ENCODE measurements around the gene KATNAL1. TPM values are rescaled to one million over a fixed set of nuclear protein-coding genes. Genes with fewer than 3 reads are reported as not detected.

The KATNAL1 gene
- total RNA-seq, 4 donors from 2014 or later, result 5.9 to 9.4 (median 7.5) TPM

DNA sequence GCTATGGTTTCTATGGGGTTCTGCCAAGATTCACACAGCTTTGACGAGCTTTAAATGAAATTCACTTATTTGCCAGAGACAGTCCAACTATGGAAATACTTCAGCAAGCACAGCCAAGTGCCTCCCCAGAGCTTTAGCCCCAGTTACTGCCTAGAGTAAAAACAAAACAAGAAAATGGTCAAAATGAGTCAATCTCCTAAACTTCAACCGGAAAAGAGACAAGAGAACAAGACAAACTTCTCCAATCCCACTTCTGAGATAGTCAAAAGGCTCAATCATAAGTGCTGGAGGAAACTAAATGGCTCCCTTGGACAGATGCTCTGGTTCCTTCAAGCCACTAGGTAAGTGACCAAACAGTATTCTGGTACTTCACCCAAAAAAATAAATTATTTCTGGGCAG is 65.8 kb downstream of the KATNAL1 start:
- TF ChIP-seq POLR2AphosphoS5 (IDR thresholded peaks at IDR 0.05), result no peak
- TF ChIP-seq, protein P1, sequence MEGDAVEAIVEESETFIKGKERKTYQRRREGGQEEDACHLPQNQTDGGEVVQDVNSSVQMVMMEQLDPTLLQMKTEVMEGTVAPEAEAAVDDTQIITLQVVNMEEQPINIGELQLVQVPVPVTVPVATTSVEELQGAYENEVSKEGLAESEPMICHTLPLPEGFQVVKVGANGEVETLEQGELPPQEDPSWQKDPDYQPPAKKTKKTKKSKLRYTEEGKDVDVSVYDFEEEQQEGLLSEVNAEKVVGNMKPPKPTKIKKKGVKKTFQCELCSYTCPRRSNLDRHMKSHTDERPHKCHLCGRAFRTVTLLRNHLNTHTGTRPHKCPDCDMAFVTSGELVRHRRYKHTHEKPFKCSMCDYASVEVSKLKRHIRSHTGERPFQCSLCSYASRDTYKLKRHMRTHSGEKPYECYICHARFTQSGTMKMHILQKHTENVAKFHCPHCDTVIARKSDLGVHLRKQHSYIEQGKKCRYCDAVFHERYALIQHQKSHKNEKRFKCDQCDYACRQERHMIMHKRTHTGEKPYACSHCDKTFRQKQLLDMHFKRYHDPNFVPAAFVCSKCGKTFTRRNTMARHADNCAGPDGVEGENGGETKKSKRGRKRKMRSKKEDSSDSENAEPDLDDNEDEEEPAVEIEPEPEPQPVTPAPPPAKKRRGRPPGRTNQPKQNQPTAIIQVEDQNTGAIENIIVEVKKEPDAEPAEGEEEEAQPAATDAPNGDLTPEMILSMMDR (IDR thresholded peaks at IDR 0.05), result no peak
- Histone ChIP-seq H3K27ac (no peak overlapping the region), H3K4me1 (no peaks in the 10 kb centered on the region), H3K4me3 (no peak overlapping the region), H3K36me3 (no peaks in the 10 kb centered on the region), H3K27me3 (no peaks in the 10 kb centered on the region), H3K9me3 (no peaks in the 10 kb centered on the region)
- DNase-seq (ENCODE audit: low spot score in 2 of 2), result no peak
- 57% methylated on average over 2 of the region's 2 CpGs for WGBS

DNA sequence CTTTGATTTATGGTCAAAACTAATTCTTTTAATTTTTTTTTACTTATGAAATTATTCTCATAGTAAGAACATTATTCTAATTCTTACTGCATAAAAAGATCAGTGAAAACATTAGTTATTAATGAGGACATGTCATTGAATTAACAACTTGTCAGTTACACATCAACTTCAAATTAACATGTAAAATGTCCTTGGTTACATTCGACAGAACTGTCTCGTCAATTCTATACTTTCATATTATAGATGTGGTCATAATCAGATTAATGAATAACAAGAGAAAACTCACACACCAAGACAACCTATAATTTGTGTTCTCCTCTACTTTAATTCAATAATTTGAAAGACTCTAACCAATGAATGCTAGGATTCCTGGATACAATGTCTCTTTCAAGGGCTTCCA is 66.7 kb downstream of the KATNAL1 start:
- Histone ChIP-seq H3K27ac (no peak overlapping the region), H3K4me1 (no peaks in the 10 kb centered on the region), H3K9me3 (no peaks in the 10 kb centered on the region), H3K4me3 (no peak overlapping the region), H3K27me3 (no peaks in the 10 kb centered on the region), H3K36me3 (peaks cover 4% of the 10 kb centered on the region)
- 84% methylated on average over 2 of the region's 2 CpGs for WGBS
- DNase-seq (ENCODE audit: low spot score in 2 of 2), result no peak
- TF ChIP-seq EP300 (IDR thresholded peaks at IDR 0.05) (no peak), POLR2A (IDR thresholded peaks at IDR 0.05) (no peak), POLR2AphosphoS5 (IDR thresholded peaks at IDR 0.05) (no peak)
- TF ChIP-seq, protein P1 (IDR thresholded peaks at IDR 0.05), result no peak

DNA sequence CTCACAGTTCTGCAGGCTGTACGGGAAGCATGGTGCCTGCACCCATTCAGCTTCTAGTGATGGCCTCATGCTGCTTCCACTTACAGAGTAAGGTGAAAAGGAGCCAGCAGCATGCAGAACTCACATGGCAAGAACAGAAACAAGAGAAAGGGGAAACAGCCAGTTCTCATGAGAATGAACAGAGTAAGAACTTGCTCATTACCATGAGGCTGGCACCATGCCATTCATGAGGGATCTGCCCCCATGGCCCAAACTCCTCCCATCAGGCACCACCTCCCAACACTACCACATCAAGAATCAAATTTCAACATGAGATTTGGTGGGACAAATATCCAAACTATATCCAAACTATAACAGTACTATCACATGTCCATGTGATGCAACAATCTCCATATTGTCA is 72.1 kb downstream of the KATNAL1 start:
- TF ChIP-seq, protein P1 (IDR thresholded peaks at IDR 0.05), result no peak
- TF ChIP-seq POLR2A (IDR thresholded peaks at IDR 0.05), result no peak
- TF ChIP-seq EP300 (IDR thresholded peaks at IDR 0.05), result no peak
- no peak for TF ChIP-seq POLR2AphosphoS5 (IDR thresholded peaks at IDR 0.05)
- no peak overlapping the region for H3K27ac ChIP-seq
- H3K27me3 ChIP-seq, result no peaks in the 10 kb centered on the region
- WGBS, result 100% methylated on average over 1 of the region's 1 CpG
- H3K36me3 ChIP-seq, result peaks cover 4% of the 10 kb centered on the region
- no peaks in the 10 kb centered on the region for H3K9me3 ChIP-seq
- no peak for DNase-seq (ENCODE audit: low spot score in 2 of 2)
- H3K4me1 ChIP-seq, result no peaks in the 10 kb centered on the region
- H3K4me3 ChIP-seq, result no peak overlapping the region

DNA sequence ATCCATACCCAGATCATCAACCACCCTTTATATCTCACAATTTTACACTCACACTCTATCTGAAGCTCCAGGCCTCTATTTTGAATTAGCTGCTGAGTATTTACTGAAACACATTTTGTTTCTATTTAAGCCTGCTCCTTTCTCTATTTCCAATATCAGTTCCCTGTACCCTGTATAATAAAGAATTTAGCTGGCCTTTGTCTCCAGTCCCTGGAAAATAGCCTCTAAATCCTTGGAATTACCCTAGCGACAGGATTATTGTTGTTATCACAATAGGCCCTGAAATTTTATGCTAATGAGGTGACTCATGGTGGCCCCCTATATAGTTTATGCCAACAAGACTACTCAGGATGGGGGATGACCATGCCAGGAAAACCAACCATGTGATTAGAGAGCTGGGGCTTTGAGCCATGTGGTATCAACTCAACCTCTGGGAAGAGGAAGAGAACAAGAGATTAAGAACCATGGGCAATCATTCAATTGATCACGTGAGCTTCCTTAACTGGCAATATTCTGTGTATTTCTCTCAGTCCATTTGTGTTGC is 72.7 kb downstream of the KATNAL1 start:
- Histone ChIP-seq H3K27ac (no peak overlapping the region), H3K36me3 (peaks cover 8% of the 10 kb centered on the region), H3K4me3 (no peak overlapping the region), H3K4me1 (no peaks in the 10 kb centered on the region), H3K9me3 (no peaks in the 10 kb centered on the region), H3K27me3 (no peaks in the 10 kb centered on the region)
- no peak for TF ChIP-seq POLR2AphosphoS5 (IDR thresholded peaks at IDR 0.05)
- TF ChIP-seq, protein P1 (IDR thresholded peaks at IDR 0.05), result no peak
- no peak for TF ChIP-seq EP300 (IDR thresholded peaks at IDR 0.05)
- TF ChIP-seq POLR2A (IDR thresholded peaks at IDR 0.05), result no peak
- 87% methylated on average over 2 of the region's 2 CpGs for WGBS
- DNase-seq (ENCODE audit: low spot score in 2 of 2), result no peak

DNA sequence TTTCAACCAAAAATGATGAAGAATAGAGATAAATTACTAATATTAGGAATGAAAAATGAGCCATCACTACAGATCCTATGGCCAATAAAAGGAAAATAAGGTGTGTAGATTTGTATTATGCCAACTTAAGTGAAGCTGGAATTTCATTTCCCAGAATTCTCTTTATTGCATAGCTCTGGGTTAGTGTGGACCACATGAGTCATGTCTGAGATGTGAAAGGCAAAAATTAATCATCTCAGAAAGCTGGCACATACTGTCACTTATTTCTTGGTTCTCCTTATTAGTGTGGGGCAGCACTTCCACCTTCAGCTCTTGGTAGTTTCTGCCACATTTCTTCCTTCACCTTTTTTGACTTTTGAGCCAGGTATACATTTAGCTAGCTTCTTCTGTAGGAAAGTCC is 82.6 kb downstream of the KATNAL1 start:
- Histone ChIP-seq H3K27ac (no peak overlapping the region), H3K4me3 (no peak overlapping the region), H3K36me3 (peaks cover 36% of the 10 kb centered on the region), H3K9me3 (no peaks in the 10 kb centered on the region), H3K27me3 (no peaks in the 10 kb centered on the region), H3K4me1 (no peaks in the 10 kb centered on the region)
- no peak for TF ChIP-seq POLR2A (IDR thresholded peaks at IDR 0.05)
- TF ChIP-seq, protein P1 (IDR thresholded peaks at IDR 0.05), result no peak
- TF ChIP-seq POLR2AphosphoS5 (IDR thresholded peaks at IDR 0.05), result no peak
- TF ChIP-seq EP300 (IDR thresholded peaks at IDR 0.05), result no peak
- no peak for DNase-seq (ENCODE audit: low spot score in 2 of 2)

Data from suprapubic skin (tissue), 4 donors.